ENCODE data around the gene PDAP1. TPM values are rescaled to one million over a fixed set of nuclear protein-coding genes. Genes with fewer than 3 reads are reported as not detected.

The PDAP1 gene
- total and polyA plus RNA-seq, 2 of the 13 experiments (the other 11 are each of a cell fraction or from before 2014, with no cell fraction given), result 13.0 to 100 TPM

DNA sequence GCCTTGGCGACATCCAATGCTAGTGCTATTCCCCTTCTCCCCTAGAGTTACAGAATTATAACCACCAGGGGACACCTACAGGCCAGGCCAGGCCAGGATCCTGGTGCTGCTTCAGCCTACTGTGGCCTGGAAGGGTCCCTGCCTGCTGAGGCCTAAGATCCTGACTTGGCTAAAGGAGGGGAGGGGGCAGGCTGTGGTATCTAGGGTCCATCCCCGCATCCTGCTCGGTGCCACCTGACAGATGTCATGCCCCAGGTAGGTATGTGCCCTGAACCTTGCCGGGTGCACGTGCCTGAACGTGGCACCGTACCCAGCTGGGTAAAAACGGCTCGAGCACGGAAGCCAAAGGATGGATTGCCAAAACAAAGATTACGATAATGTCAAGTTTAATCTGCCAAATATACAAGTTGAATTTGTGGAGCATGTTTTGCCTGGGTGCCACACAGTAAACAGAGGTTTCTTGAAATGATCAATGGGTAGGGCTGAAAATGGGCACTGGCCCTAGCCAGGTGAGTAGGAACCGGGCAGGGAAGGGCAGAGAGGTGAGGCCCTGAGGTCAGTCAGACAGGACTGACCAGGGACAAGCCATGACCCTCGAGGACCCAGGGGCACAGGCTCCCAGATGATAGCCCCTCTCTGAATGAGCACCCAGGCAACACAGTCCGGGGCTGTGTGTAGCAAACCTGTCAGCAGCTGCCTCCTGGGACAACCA lies 12.6 kb downstream of the PDAP1 start:
- TF ChIP-seq, protein P1, sequence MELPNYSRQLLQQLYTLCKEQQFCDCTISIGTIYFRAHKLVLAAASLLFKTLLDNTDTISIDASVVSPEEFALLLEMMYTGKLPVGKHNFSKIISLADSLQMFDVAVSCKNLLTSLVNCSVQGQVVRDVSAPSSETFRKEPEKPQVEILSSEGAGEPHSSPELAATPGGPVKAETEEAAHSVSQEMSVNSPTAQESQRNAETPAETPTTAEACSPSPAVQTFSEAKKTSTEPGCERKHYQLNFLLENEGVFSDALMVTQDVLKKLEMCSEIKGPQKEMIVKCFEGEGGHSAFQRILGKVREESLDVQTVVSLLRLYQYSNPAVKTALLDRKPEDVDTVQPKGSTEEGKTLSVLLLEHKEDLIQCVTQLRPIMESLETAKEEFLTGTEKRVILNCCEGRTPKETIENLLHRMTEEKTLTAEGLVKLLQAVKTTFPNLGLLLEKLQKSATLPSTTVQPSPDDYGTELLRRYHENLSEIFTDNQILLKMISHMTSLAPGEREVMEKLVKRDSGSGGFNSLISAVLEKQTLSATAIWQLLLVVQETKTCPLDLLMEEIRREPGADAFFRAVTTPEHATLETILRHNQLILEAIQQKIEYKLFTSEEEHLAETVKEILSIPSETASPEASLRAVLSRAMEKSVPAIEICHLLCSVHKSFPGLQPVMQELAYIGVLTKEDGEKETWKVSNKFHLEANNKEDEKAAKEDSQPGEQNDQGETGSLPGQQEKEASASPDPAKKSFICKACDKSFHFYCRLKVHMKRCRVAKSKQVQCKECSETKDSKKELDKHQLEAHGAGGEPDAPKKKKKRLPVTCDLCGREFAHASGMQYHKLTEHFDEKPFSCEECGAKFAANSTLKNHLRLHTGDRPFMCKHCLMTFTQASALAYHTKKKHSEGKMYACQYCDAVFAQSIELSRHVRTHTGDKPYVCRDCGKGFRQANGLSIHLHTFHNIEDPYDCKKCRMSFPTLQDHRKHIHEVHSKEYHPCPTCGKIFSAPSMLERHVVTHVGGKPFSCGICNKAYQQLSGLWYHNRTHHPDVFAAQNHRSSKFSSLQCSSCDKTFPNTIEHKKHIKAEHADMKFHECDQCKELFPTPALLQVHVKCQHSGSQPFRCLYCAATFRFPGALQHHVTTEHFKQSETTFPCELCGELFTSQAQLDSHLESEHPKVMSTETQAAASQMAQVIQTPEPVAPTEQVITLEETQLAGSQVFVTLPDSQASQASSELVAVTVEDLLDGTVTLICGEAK (IDR thresholded peaks at IDR 0.05), result no peak
- TF ChIP-seq, protein P1 (CRISPR knock-in tag; IDR thresholded peaks at IDR 0.05), result no peak
- TF ChIP-seq HNRNPL (IDR thresholded peaks at IDR 0.05; ENCODE audit: low read depth, low read length), result 0 out of 2 replicates have a peak, but pooled peaks have one; percentile 36
- TF ChIP-seq YY1 (IDR thresholded peaks at IDR 0.05; ENCODE audit: insufficient read depth, insufficient replicate concordance, low read depth, low read length), result no peak
- TF ChIP-seq RBM22 (optimal IDR thresholded peaks at IDR 0.05; ENCODE audit: low read length), result peak; percentile 74
- TF ChIP-seq STAG1 (CRISPR knock-in tag; IDR thresholded peaks at IDR 0.05), result 0 out of 2 replicates have a peak, but pooled peaks have one; percentile 13
- TF ChIP-seq, protein P2, sequence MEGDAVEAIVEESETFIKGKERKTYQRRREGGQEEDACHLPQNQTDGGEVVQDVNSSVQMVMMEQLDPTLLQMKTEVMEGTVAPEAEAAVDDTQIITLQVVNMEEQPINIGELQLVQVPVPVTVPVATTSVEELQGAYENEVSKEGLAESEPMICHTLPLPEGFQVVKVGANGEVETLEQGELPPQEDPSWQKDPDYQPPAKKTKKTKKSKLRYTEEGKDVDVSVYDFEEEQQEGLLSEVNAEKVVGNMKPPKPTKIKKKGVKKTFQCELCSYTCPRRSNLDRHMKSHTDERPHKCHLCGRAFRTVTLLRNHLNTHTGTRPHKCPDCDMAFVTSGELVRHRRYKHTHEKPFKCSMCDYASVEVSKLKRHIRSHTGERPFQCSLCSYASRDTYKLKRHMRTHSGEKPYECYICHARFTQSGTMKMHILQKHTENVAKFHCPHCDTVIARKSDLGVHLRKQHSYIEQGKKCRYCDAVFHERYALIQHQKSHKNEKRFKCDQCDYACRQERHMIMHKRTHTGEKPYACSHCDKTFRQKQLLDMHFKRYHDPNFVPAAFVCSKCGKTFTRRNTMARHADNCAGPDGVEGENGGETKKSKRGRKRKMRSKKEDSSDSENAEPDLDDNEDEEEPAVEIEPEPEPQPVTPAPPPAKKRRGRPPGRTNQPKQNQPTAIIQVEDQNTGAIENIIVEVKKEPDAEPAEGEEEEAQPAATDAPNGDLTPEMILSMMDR (CRISPR knock-in tag; IDR thresholded peaks at IDR 0.05), result peak; percentile 25
- TF ChIP-seq AGO2 (optimal IDR thresholded peaks at IDR 0.05; ENCODE audit: low read depth, low read length), result peak; percentile 46
- Histone ChIP-seq H3K27me3 (ENCODE audit: control insufficient read depth in 1 of 2, insufficient read depth in 2 of 2, low read length in 2 of 2) (no peaks in the 10 kb centered on the region), H3K36me3 (replicated peaks in 1 of 2; ENCODE audit: control insufficient read depth in 1 of 2, insufficient read depth in 2 of 2, low read length in 2 of 2) (peaks cover 35 to 83% of the 10 kb centered on the region in 2 experiments), H4K20me1 (ENCODE audit: insufficient read depth, low read length) (no peaks in the 10 kb centered on the region), H3K4me3 (replicated peaks in 1 of 3; ENCODE audit: insufficient read depth in 1 of 3, low read depth in 2 of 3, low read length in 3 of 3) (no peak overlapping the region), H3K9me3 (ENCODE audit: low read length) (no peaks in the 10 kb centered on the region), H3K4me1 (ENCODE audit: insufficient read depth, low read length) (no peaks in the 10 kb centered on the region), H3K4me2 (ENCODE audit: low read depth, low read length) (no peak overlapping the region), H3K79me2 (ENCODE audit: insufficient read depth, low read length) (no peaks in the 10 kb centered on the region), H3K27ac (ENCODE audit: extremely low read length, insufficient read depth, low read length) (no peak overlapping the region), H3K9ac (ENCODE audit: insufficient read depth, low read depth, low read length) (no peak overlapping the region), H2AFZ (ENCODE audit: low read length) (no peak overlapping the region)
- FAIRE-seq, result no peak
- in situ Hi-C loops (cut with HindIII; ENCODE audit: extremely low pct_ligation_motif_present, low pct_unique_long_range_greater_than_20kb) (no loop called here), intact Hi-C loops (cut with micrococcal nuclease; ENCODE audit: unreplicated experiment) (no loop called here)
- WGBS (ENCODE audit: low lambda C conversion rate), result 96% methylated on average over 12 of the region's 14 CpGs
- BruUV-seq (replicated peaks), result TSS peak; percentile 74
- ChIA-PET CTCF (ENCODE audit: low intra/inter-chr PET ratio, low total read pairs) (no interaction called here), POLR2A (interaction anchor here (1.9 kb wide), 1 partner anchor 13 kb away, joined by 7 read pairs; the partner anchor contains the start of genes BUD31 and PDAP1)
- no peak for DNase-seq (ENCODE audit: low spot score)
- ATAC-seq, result peak; percentile 47
